Panc1 (cell line): ENCODE results near the gene AKAP10.

ENCODE experiments used
- CTCF ChIP-seq: fragments of 450-650 bp; IDR thresholded peaks from 2 replicates; pipeline ENCODE4 v1.5.1; 2017; ENCODE audit warnings: mild to moderate bottlenecking
- POLR2AphosphoS5 ChIP-seq: IDR thresholded peaks from 2 replicates; pipeline ENCODE4 v1.6.1; 2012; ENCODE audit warnings: mild to moderate bottlenecking, low read depth, low read length, moderate library complexity
- REST ChIP-seq, 2 experiments: IDR thresholded peaks; 2 replicates each; pipeline ENCODE4 v1.6.1; 2011 to 2012; ENCODE audit warnings: low read depth in 2 of 2, control low read depth in 1 of 2, low read length in 1 of 2, mild to moderate bottlenecking in 1 of 2, moderate library complexity in 1 of 2; ENCODE audit not compliant: insufficient read depth in 1 of 2
- SIN3A ChIP-seq: IDR thresholded peaks from 2 replicates; pipeline ENCODE4 v1.6.1; 2012; ENCODE audit warnings: low read depth, mild to moderate bottlenecking, low read length, moderate library complexity, borderline replicate concordance; ENCODE audit not compliant: insufficient read depth

- no peak for TF ChIP-seq CTCF
- TF ChIP-seq POLR2AphosphoS5: no peak
- TF ChIP-seq SIN3A: no peak
- TF ChIP-seq REST (IDR thresholded peaks at IDR 0.05; ENCODE audit: insufficient read depth in 1 of 2, low read depth in 2 of 2, low read length in 1 of 2): no peak
Observed at GRCh38 chr17:19905502-19905901, 72.1 kb downstream of the AKAP10 start.
